Mammary epithelial cell (primary cell): ENCODE measurements around the gene GPR75.

Experiments used
- EZH2 ChIP-seq: IDR thresholded peaks from 2 replicates; pipeline ENCODE4 v1.6.1; 2012; ENCODE audit warnings: low read length, inconsistent platforms, borderline replicate concordance
- TF ChIP-seq, protein P1 (sequence below), 2 donors: IDR thresholded peaks in 1 of 2; conservative IDR thresholded peaks in 1 of 2; 2 replicates each; pipeline ENCODE4 v1.5.1; 2011 to 2012; ENCODE audit warnings: inconsistent platforms in 2 of 2, low read length in 2 of 2, mild to moderate bottlenecking in 2 of 2, control low read depth in 1 of 2, low read depth in 1 of 2; ENCODE audit not compliant: insufficient read depth in 1 of 2; ENCODE audit errors: extremely low read depth in 1 of 2

DNA sequence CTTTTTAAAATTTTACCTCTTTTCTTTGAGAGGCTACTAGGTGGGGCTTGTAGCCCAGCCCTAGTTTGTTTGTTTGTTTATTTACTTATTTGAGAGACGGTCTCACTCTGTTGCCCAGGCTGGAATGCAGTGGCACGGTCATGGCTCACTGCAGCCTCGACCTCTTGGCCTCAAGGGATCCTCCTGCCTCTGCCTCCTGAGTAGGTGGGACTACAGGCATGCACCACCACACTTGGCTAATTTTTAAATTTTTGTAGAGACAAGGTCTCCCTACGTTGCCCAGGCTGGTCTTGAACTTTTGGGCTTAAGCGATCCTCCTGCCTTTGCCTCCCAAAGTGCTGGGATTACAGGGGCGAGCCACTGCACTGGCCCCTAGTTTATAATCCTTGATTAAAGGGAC, 38.0 kb downstream of the GPR75 start:
- TF ChIP-seq, protein P1, sequence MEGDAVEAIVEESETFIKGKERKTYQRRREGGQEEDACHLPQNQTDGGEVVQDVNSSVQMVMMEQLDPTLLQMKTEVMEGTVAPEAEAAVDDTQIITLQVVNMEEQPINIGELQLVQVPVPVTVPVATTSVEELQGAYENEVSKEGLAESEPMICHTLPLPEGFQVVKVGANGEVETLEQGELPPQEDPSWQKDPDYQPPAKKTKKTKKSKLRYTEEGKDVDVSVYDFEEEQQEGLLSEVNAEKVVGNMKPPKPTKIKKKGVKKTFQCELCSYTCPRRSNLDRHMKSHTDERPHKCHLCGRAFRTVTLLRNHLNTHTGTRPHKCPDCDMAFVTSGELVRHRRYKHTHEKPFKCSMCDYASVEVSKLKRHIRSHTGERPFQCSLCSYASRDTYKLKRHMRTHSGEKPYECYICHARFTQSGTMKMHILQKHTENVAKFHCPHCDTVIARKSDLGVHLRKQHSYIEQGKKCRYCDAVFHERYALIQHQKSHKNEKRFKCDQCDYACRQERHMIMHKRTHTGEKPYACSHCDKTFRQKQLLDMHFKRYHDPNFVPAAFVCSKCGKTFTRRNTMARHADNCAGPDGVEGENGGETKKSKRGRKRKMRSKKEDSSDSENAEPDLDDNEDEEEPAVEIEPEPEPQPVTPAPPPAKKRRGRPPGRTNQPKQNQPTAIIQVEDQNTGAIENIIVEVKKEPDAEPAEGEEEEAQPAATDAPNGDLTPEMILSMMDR (conservative IDR thresholded peaks at IDR 0.05 in 1 of 2, IDR thresholded peaks at IDR 0.05 in 1 of 2; ENCODE audit: extremely low read depth in 1 of 2, insufficient read depth in 1 of 2, low read depth in 1 of 2, low read length in 2 of 2): no peak
- no peak for TF ChIP-seq EZH2
